MG63 (cell line): ENCODE results near the gene SSTR4. TPM values are rescaled to one million over a fixed set of nuclear protein-coding genes. Genes with fewer than 3 reads are reported as not detected.
A peak's percentile ranks its signal among the peaks of the same experiment; 100 is the strongest.
"Not testable (repeated sequence)": the region's sequence is repeated elsewhere in the genome, so short reads cannot be mapped to it uniquely, and the experiment has no call there.

Experiments
- DNase-seq: peaks from one replicate; pipeline ENCODE4 v3.0.0-alpha.2; 2020
- H3K27me3 ChIP-seq: fragments of 250-450 bp; sonication (Bioruptor Pico); 2 replicates; pipeline ENCODE4 v1.5.1; 2020; ENCODE audit warnings: mild to moderate bottlenecking, moderate library complexity
- H3K36me3 ChIP-seq: fragments of 250-450 bp; sonication (Bioruptor Pico); 2 replicates; pipeline ENCODE4 v1.5.1; 2020; ENCODE audit warnings: mild to moderate bottlenecking, moderate library complexity
- H3K4me3 ChIP-seq: fragments of 250-450 bp; sonication (Bioruptor Pico); 2 replicates; pipeline ENCODE4 v1.5.1; 2020; ENCODE audit warnings: mild to moderate bottlenecking, moderate library complexity
- H3K9me3 ChIP-seq: fragments of 250-450 bp; sonication (Bioruptor Pico); 2 replicates; pipeline ENCODE4 v1.5.1; 2020; ENCODE audit warnings: mild to moderate bottlenecking, moderate library complexity
- total RNA-seq: library from RNA; depleted of rRNA; stranded (reverse); fragments of >200 nt; shearing (Covaris generic); gene quantifications from 2 replicates; pipeline ENCODE4 v1.2.3, GENCODE V29; 2014; ENCODE audit warnings: low replicate concordance; rRNA removed

The SSTR4 gene, protein sequence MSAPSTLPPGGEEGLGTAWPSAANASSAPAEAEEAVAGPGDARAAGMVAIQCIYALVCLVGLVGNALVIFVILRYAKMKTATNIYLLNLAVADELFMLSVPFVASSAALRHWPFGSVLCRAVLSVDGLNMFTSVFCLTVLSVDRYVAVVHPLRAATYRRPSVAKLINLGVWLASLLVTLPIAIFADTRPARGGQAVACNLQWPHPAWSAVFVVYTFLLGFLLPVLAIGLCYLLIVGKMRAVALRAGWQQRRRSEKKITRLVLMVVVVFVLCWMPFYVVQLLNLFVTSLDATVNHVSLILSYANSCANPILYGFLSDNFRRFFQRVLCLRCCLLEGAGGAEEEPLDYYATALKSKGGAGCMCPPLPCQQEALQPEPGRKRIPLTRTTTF
- not detected in 2 replicates for total RNA-seq

DNA sequence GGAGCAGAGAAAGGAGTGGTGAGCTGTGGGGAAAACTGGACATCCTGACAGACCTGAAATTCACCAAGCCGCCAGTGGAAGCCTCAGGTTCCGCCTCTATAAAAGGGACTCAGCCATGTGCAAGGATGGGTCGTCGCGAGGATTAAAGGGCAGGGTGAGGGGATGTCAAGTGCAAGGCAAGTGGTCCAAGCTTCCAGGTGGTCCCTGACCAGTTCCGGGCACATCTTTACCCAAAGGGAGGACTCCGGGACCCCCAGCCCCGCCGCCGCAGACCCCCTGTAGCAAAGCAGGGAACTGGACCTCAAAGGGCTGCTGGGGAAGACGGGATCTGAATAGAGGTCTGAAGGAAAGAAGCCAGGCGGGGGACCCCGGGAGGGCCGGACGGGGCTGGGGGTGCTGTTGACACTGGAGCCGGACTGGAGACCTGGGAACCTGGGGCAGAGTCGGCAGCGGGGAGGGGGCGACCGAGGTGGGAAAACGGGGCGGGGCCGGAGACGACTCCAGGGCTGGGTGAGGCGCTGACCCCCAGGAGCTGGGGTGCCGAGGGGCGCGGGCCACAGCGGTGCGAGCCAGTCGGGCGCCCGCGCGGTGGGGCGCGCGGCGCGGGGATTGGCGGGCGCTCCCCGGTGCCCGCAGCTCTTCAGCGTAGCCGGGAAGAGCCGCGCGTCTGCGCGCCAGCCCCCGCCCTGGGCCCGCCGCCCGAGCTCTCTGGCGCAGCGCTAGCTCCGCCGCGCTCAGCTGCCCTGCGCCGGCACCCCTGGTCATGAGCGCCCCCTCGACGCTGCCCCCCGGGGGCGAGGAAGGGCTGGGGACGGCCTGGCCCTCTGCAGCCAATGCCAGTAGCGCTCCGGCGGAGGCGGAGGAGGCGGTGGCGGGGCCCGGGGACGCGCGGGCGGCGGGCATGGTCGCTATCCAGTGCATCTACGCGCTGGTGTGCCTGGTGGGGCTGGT lies at the start of gene SSTR4:
TSS of gene SSTR4 (plus strand) at position 592 of the 951 bp plus-strand sequence. CDS start at position 764, 172 bp downstream.
- H3K4me3 ChIP-seq = no peak within 1 kb of the TSS
- H3K9me3 ChIP-seq = no peaks in the 10 kb centered on the region
- no peaks in the 10 kb centered on the region for H3K36me3 ChIP-seq
- H3K27me3 ChIP-seq = no peaks in the 10 kb centered on the region
- no peak for DNase-seq

DNA sequence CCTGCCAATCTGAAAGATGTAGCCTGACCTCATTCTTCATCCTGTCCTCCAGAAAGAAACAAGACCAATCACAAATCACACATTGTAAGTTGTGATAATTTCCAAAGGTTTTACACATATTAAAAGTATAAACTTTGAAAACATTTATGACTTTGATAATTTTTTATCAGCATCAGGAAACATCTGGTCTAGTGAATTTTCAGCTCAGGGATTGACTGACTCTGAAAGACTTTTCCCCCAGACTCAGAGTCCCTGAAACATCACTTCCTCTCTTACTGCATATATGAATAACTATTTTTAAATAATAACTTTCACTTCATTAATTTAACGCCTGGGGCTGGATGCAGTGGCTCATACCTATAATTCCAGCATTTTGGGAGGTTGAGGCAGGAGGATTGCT lies 48.5 kb upstream of the SSTR4 start:
- Histone ChIP-seq H3K9me3 (no peaks in the 10 kb centered on the region), H3K4me3 (no peak overlapping the region), H3K27me3 (no peaks in the 10 kb centered on the region), H3K36me3 (no peaks in the 10 kb centered on the region)
- no peak for DNase-seq

DNA sequence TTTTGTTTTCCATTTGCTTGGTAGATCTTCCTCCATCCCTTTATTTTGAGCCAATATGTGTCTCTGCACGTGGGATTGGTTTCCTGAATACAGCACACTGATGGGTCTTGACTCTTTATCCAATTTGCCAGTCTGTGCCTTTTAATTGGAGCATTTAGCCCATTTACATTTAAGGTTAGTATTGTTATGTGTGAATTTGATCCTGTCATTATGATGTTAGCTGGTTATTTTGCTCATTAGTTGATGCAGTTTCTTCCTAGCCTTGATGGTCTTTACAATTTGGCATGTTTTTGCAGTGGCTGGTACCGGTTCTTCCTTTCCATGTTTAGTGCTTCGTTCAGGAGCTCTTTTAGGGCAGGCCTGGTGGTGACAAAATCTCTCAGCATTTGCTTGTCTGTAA lies 43.7 kb upstream of the SSTR4 start:
- not testable (repeated sequence) for H3K9me3 ChIP-seq, DNase-seq, H3K36me3 ChIP-seq

DNA sequence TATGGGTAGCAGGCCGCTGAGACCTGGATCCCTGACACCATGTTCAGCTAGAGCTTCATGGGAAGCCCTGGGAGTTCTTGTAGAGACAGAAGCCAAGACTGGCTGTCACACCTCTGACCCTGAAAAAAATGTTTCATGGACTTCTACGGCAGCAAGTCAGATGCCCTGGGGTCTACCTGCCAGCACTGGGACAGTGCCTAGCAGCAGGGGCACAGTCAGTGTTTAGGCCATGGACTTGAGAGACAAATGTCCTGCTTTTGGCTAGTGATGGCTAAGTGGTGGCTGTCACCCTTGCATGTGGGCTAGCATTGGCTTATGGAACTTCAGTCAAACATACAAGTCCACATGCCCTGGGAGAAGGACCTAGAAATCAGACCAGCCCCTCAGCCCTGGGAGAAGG lies 41.3 kb upstream of the SSTR4 start:
- DNase-seq = no peak
- Histone ChIP-seq H3K4me3 (no peak overlapping the region), H3K27me3 (no peaks in the 10 kb centered on the region), H3K36me3 (no peaks in the 10 kb centered on the region), H3K9me3 (no peaks in the 10 kb centered on the region)

More for the DNA sequence above, 43.7 kb upstream of the SSTR4 start:
- H3K27me3 ChIP-seq, H3K4me3 ChIP-seq: not testable (repeated sequence)

DNA sequence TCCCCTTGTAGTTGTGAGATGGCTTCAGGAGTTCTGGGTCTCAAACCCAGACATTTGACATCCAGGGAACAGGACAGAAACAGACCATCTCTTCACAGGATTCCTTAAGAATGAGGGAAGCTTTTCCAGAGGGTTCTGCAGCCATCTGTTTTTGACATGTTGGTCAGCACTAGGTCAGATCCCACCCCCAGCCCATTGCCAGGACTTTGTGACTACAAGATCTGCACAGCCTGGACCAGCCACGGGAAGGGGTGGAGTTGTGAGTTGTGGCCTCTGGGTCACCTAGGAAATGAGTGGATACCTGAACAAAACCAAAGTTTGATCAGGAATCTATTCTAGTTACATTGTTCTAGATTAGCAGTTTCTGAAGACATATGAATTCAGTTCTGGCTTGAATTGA lies 39.2 kb upstream of the SSTR4 start:
- no peaks in the 10 kb centered on the region for H3K27me3 ChIP-seq
- H3K36me3 ChIP-seq = no peaks in the 10 kb centered on the region
- no peaks in the 10 kb centered on the region for H3K9me3 ChIP-seq
- no peak for DNase-seq
- no peak overlapping the region for H3K4me3 ChIP-seq

DNA sequence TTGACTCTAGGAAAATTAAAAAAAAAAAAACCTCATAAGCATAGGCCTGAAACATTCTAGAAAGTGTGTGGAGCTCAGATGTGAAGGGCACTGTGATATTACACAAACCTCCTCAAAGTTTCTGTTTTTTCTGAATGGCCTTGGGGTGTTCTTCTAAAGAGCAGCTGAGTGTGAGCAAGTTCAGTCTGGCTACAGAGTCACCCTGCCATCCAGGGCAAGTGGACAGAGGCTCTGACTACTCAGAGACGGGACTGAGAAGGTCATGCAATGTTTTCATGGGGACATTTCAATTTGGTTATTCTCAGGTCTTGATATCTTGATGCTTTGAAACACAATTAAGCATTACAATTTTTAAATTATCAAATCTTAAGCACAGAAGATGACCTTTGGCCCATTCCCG lies 36.6 kb upstream of the SSTR4 start:
- Histone ChIP-seq H3K36me3 (no peaks in the 10 kb centered on the region), H3K27me3 (no peaks in the 10 kb centered on the region), H3K4me3 (no peak overlapping the region), H3K9me3 (no peaks in the 10 kb centered on the region)
- no peak for DNase-seq

DNA sequence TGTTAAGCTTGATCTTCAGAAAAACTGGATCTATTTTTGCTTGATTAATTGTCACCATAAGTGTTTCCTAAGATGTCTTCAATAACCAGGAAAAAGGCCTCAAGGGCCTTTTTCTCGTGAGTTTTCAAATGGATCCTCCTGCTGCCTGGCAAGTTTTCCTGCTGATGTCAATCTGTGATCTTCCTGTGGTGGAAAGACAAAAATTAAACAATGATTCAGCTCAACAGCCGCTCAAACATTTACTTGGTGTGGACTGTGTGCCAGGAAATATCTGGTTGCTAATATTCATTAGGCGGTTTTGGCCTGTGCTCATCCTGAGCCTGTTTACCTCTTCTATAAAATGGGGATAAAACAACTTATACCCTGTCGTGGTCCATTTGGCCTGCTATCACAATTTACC lies 35.4 kb upstream of the SSTR4 start:
- DNase-seq = peak; percentile 53
- no peaks in the 10 kb centered on the region for H3K9me3 ChIP-seq
- H3K36me3 ChIP-seq = no peaks in the 10 kb centered on the region
- no peaks in the 10 kb centered on the region for H3K27me3 ChIP-seq
- H3K4me3 ChIP-seq = no peak overlapping the region

DNA sequence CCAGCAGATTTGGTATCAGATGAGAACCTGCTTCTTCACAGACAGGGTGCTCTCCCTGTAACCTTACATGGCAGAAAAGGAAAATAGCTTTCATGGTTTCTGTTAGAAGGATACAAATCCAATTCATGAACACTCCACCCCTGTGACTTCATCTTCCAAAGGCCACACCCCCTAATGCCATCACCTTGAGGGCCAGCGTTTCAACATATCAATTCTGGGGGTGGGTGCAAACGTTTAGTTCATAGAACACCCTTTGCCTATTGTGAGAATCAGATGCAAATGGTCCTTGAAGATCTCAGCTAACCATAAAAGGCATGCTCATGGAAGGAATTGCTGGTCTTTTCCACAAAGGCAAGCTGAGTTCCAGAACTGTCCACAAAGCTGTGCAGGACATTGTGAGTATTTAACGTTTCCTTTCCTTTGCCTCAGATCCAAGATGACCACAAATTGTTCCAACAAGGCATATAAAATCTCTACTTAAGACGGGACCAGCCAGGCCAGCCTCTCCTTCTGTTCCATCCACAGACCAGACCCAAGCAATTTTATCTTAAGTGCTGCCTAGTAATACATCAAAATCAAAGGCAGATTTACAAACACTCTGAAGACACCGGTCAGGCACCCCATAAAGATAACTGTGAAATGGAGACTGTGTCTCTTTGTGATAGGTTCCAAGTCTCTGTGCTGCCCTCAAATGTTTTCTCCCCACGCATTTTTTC lies 34.7 kb upstream of the SSTR4 start:
- Histone ChIP-seq H3K27me3 (no peaks in the 10 kb centered on the region), H3K9me3 (no peaks in the 10 kb centered on the region), H3K4me3 (no peak overlapping the region), H3K36me3 (no peaks in the 10 kb centered on the region)
- DNase-seq = no peak

DNA sequence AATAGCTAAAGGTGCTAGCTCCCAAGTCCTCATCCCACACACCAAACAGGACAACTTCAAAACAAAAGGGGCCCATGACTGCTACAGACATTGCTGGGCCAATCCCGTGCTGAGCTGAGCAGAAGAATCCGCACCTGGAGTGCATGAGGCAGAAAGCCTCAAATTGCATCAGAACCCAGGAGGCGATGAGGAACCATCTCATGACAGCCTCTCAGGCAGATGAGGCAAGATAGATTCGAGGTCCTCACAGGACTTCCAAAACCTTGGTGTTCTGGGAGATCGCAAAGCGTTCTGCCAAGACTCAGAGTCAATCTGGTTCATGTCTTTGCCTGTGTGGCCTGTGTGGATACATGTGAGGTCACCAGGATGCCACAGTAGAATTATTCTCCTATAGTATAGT lies 32.8 kb upstream of the SSTR4 start:
- H3K27me3 ChIP-seq = no peaks in the 10 kb centered on the region
- H3K36me3 ChIP-seq = no peaks in the 10 kb centered on the region
- DNase-seq = no peak
- H3K4me3 ChIP-seq = no peak overlapping the region
- H3K9me3 ChIP-seq = no peaks in the 10 kb centered on the region

DNA sequence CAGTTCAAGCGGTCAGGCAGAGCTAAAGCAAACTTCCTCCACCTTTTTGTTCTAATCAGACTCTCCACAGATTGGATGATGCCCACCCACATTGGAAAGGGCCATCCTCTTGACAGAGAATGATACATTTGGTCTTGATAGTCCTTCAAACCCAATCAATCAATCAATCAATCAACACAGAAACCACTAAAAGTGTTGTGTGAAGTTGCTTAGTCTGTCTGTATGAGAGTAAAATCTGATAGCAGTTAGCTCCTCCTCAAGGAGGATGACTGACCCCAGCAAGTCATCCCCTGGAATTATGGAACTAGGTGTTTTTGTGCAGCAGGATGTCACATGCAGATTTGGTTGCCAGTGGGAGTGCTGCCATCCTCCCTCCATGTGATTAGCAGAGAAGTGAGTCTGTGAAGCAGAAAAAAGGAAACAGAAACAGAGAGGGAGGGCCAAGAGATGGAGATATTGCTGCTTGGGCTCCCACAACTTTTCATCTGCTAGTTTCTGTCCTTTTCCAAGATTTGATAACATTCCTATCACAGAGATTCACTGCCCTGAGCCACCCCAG lies 32.0 kb upstream of the SSTR4 start:
- Histone ChIP-seq H3K27me3 (no peaks in the 10 kb centered on the region), H3K4me3 (no peak overlapping the region), H3K9me3 (no peaks in the 10 kb centered on the region), H3K36me3 (no peaks in the 10 kb centered on the region)
- no peak for DNase-seq

DNA sequence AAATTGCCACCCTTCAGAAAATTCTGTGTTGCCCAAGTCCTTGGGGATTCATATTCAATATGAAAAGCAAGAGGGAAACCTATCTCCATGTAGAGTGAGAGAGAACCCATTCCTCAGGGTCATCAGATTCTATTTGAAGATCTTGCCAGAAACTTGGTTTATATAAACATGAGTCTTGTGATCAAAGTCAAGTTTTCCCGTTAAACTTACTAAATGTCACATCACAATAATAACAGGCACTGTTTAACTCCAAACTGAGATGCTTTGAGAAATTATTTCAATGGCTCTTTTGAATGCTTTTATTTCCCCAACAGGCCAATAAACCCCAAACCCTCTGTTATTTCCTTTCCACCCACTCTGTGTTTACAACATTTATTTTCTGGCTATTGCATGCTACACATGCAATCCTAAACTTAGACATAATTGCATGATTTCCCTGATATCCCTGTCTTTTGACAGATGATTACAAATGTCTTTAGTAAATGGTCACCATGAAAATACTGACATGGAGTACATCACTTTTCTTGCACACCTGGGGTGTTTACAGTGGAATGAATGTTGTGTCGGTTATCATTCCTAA lies 31.1 kb upstream of the SSTR4 start:
- H3K36me3 ChIP-seq = no peaks in the 10 kb centered on the region
- H3K4me3 ChIP-seq = no peak overlapping the region
- no peaks in the 10 kb centered on the region for H3K27me3 ChIP-seq
- DNase-seq = no peak
- no peaks in the 10 kb centered on the region for H3K9me3 ChIP-seq

DNA sequence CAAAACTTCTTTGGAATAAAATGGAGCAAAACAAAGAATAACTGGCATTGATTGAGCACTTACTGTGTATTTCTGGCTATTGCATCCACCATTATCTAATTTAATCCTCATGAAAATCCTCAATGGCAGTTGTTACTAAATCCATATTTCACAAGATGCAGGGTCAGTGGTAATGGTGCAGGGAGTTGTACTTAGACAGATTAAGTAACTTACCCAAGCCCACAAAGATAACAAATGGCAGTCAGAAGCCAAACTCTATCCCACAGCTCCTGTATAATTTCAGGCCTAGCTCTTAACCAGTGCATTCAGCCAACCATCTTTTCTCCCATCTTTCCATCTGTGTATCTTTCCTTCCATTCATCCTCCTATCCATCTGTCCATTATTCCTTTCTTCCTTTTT lies 29.3 kb upstream of the SSTR4 start:
- Histone ChIP-seq H3K27me3 (no peaks in the 10 kb centered on the region), H3K4me3 (no peak overlapping the region), H3K9me3 (no peaks in the 10 kb centered on the region), H3K36me3 (no peaks in the 10 kb centered on the region)
- no peak for DNase-seq

DNA sequence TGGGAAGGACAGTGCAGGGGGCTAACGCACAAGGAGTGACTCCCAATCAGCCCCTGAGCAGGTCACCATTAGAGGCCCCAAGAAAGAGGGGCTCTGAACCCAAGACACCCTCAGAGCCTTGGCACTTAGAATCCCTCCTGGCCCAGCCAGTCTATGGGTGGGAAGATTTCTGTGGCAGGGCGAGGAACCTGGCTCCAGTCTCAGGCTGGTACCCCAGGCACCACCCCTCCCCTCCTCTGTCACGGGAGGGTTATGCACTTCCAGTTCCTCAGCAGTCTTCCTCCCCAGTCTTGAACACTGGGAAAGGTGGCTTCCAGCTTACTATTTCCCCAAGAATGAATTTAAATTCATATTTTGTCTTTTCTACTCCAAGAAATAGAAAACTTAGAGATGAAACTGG lies 27.6 kb upstream of the SSTR4 start:
- no peak overlapping the region for H3K4me3 ChIP-seq

DNA sequence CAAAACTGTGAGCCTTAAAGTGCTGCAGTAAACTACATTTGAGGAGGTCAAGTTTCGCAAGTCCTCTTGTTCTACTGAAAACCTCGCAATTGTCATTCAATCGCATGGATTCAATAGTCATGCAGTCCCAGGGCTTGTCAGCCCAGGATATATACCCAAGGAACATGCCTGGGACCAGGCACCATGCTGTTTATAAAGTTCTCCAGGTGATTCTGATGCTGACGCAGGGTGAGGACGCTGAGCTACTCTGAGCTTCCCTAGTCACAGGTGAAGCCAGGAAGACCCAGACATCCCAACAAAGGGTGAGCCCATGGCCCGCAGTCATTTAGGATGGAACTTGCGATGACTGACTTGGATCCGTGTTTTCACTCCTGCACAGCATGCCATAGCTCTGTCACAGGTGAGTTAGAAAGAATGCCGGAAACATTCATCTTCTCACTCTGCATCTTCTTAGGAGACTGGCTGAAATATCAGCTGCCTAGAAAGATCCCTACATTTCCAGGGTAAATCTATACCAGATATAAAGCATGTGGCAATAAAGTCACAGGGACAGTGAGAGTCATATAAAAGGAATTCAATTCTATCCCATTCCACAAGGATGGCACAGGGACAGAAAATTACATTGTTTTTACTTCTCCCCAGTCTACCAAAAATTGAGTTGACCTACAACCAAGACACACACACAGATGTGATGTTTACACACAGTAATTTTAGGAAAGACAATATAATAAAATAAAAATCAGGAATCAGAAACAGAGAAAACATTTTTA lies 27.0 kb upstream of the SSTR4 start:
- Histone ChIP-seq H3K4me3 (no peak overlapping the region), H3K27me3 (no peaks in the 10 kb centered on the region), H3K9me3 (no peaks in the 10 kb centered on the region), H3K36me3 (no peaks in the 10 kb centered on the region)
- no peak for DNase-seq

More for the DNA sequence above, 27.6 kb upstream of the SSTR4 start:
- no peaks in the 10 kb centered on the region for H3K9me3 ChIP-seq
- no peaks in the 10 kb centered on the region for H3K27me3 ChIP-seq
- no peaks in the 10 kb centered on the region for H3K36me3 ChIP-seq
- DNase-seq = no peak

DNA sequence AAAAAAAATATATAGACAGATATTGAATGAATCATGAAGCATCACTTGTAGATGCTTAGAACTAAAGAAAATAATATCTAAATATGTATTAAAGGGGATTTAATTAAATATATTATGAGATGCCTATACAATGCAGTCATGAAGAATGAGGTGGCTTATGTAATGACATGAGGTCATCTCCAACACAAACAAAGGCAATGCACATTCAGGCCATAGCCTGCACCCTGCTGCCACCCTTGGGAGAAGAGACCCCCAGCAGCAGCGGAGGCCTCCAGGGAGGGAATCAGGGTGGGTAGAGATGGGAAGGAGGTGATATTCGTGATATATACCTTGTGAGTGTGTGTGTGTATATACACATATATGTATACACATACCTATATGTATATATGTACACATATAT lies 26.4 kb upstream of the SSTR4 start:
- DNase-seq = no peak

DNA sequence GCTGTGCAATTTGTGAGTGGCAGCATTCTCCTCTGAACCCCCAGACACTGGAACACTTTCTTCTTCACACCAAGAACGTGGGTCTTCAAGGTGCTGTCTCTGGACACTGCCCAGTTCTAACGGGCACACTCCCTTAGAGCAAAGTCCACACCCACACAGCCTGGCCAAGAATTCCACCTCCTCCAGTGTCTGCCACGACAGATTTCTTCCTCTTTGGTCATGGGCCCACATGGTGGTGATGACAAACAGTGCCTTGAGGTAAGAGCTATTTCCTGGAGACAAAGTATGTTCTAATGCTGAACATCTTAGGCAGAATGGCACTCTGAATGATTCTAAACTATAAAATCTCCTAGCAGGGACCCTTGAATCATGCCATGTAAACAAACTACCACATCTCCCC lies 25.5 kb upstream of the SSTR4 start:
- DNase-seq = peak; percentile 15
- H3K27me3 ChIP-seq = no peaks in the 10 kb centered on the region
- H3K9me3 ChIP-seq = no peaks in the 10 kb centered on the region
- no peaks in the 10 kb centered on the region for H3K36me3 ChIP-seq
- no peak overlapping the region for H3K4me3 ChIP-seq

More for the DNA sequence above, 26.4 kb upstream of the SSTR4 start:
- Histone ChIP-seq H3K4me3 (no peak overlapping the region), H3K36me3 (no peaks in the 10 kb centered on the region), H3K27me3 (no peaks in the 10 kb centered on the region), H3K9me3 (no peaks in the 10 kb centered on the region)
